Urinary bladder (tissue), 4 donors: ENCODE data around the gene DHX35. TPM values are rescaled to one million over a fixed set of nuclear protein-coding genes. Genes with fewer than 3 reads are reported as not detected.
A peak's percentile ranks its signal among the peaks of the same experiment; 100 is the strongest.

Experiments
- DNase-seq: peaks from one replicate; pipeline ENCODE4 v3.0.0-alpha.2; 2015; ENCODE audit errors: extremely low spot score
- H3K27ac ChIP-seq: one replicate; pipeline ENCODE4 v1.5.1; 2013; ENCODE audit warnings: low read depth, mild to moderate bottlenecking, moderate library complexity
- H3K36me3 ChIP-seq: one replicate; pipeline ENCODE4 v1.6.1; 2013; ENCODE audit warnings: mild to moderate bottlenecking, moderate library complexity; ENCODE audit not compliant: insufficient read depth
- H3K4me1 ChIP-seq: one replicate; pipeline ENCODE4 v1.6.1; 2013; ENCODE audit warnings: mild to moderate bottlenecking, moderate library complexity; ENCODE audit not compliant: insufficient read depth
- H3K4me3 ChIP-seq: one replicate; pipeline ENCODE4 v1.5.1; 2013; ENCODE audit warnings: low read depth, low read length
- WGBS: extraction: QIAGEN DNeasy Blood & Tissue Kit; methylation state at CpG from one replicate; pipeline ENCODE4 v1.1.7; 2013; 5-methylcytosine and 5-hydroxymethylcytosine counted together
- polyA plus RNA-seq: library from polyadenylated mRNA; stranded (reverse); fragments of 200-250 nt; gene quantifications from one replicate; pipeline ENCODE4 v1.2.3, GENCODE V29; 2013
- total RNA-seq: library from RNA; depleted of rRNA; stranded (reverse); fragments of >200 nt; gene quantifications from one replicate; pipeline ENCODE4 v1.2.3, GENCODE V29; 2014
- donor health status: healthy with polysubstance abuse.
- donor health status: healthy.

DHX35 gene
- total and polyA plus RNA-seq, 2 donors = 13.4 to 15.3 TPM

- 1% methylated on average over 69 of the region's 69 CpGs for WGBS
- no peaks in the 10 kb centered on the region for H3K36me3 ChIP-seq
- no peaks in the 10 kb centered on the region for H3K4me1 ChIP-seq
- H3K4me3 ChIP-seq = peak overlapping the region; percentile 42
- no peak overlapping the region for H3K27ac ChIP-seq
- no peak for DNase-seq
These were observed 87.8 kb downstream of the DHX35 start for GRCh38 chr20:39049684-39050554.

- no peak for DNase-seq
- Histone ChIP-seq H3K27ac (no peak overlapping the region), H3K4me1 (no peaks in the 10 kb centered on the region), H3K4me3 (peak overlapping the region; percentile 42), H3K36me3 (no peaks in the 10 kb centered on the region)
- WGBS = 66% methylated on average over 4 of the region's 4 CpGs
These were observed 88.4 kb downstream of the DHX35 start for GRCh38 chr20:39050555-39050902.

DNA sequence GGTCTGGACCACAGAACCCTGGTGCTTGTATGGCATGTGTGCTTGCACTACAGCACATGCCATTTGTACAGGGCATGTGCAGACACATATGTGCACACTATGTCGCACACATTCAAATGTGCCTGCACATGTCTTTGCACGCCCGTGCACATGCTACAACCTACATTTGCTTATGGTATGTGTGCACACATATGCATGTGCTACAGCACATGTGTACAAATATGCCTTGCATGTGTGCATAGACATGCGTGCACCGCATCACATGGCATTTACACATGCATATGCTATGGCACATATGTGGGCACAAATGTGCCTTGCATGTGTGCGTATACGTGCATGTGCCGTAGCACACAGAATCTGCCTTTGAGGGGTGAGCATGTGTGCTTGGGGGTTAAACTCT lies 90.5 kb downstream of the DHX35 start:
- Histone ChIP-seq H3K27ac (no peak overlapping the region), H3K4me3 (no peak overlapping the region), H3K36me3 (no peaks in the 10 kb centered on the region), H3K4me1 (no peaks in the 10 kb centered on the region)
- 93% methylated on average over 8 of the region's 8 CpGs for WGBS
- no peak for DNase-seq

DNA sequence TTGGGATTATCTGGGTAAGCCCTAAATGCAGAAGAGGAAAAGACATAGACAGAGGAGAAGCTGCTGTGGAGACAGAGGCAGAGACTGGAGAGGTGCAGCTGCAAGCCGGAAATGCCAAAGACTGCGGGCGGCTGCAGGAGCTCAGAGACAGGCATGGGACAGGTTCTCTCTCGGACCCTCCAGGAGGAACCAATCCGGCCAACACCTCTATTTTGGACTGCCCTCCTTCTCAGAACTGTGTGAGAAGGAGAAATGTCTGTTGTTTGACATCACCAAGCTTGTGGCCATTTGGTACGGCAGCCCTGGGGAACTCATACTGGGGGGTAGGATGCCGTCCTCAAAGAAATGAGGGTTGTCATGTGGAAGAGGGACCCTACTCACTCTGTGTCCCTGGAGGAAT lies 95.0 kb downstream of the DHX35 start:
- Histone ChIP-seq H3K4me3 (no peak overlapping the region), H3K27ac (no peak overlapping the region), H3K36me3 (no peaks in the 10 kb centered on the region), H3K4me1 (no peaks in the 10 kb centered on the region)
- WGBS = 30% methylated on average over 7 of the region's 7 CpGs
- no peak for DNase-seq

DNA sequence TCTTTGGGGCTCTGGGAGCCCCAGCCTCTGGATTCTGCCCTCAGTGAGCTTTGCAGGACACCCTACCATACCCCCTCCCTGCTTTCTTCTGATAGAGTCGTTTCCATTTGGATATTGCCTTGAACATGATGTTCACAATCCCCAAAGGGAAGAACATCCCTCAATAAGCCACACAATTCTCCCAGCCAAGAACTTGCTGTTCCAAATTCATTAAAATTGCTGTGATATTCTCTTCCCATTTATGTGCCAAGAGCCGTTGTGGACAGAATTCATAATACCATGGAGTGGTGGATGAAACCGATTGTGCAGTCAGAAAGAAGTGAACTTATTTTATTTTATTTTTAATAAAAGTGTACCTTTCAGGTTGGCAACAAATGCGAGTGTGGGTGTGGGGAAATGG lies 95.8 kb downstream of the DHX35 start:
- H3K27ac ChIP-seq = no peak overlapping the region
- no peak overlapping the region for H3K4me3 ChIP-seq
- WGBS = 67% methylated on average over 4 of the region's 4 CpGs
- no peaks in the 10 kb centered on the region for H3K4me1 ChIP-seq
- DNase-seq = no peak
- no peaks in the 10 kb centered on the region for H3K36me3 ChIP-seq

DNA sequence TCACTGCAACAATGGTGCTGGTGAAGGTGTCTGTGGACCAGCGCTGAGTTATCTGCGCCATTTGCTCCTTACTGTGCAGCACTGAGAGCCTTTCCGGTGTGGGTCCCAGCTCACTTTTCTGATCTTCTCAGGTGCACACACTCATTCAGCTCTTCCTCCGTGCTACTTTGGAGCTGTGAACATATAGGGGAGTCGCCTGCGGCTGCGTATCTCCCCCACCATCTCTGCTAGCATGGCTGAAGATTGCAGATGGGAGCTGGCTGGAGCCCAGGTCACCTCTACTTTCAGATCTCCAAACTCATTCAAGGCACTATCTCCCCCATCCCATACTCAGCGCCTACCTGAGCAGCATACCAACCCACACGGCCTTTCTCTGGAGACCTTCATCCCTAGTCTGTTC lies 96.9 kb downstream of the DHX35 start:
- Histone ChIP-seq H3K4me3 (no peak overlapping the region), H3K27ac (no peak overlapping the region), H3K36me3 (no peaks in the 10 kb centered on the region), H3K4me1 (no peaks in the 10 kb centered on the region)
- DNase-seq = no peak
- WGBS = 90% methylated on average over 9 of the region's 9 CpGs

DNA sequence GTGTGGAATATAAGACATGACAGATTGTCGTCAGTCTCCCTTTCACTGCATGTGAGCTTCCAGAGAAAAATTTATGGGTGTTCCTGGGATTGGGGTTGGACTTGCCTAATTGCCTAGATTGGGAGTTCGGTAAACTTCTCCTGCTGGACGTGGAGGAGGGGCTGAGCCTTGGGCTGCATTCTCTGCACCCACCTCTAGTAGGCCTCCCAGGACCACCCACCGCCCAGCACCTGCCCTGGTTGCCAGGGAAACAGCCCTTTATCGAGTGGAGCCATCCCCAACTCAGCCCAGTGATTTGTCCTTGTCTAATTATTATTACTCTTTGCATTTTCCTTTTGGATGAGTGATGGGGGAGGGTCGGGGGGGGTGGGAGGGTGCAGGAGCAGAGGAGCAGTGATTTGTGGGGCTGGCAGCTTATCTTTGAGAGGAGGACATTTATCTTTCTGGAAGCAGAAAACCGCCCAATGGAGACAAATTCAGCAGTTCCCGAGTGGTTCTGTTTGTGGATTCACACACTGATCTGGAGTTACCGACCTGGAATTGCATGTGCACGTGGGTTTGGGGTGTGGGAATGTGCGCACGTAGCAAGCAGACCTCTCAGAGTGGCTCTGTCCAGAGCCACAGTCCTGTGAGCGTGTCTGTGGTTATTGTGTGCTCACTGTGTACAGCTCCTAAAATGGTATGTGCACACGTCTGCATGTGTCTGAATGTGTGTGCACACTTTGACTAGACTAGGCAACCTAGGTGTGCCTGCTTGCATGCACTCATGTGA lies 104.5 kb downstream of the DHX35 start:
- Histone ChIP-seq H3K27ac (no peak overlapping the region), H3K36me3 (no peaks in the 10 kb centered on the region), H3K4me1 (no peaks in the 10 kb centered on the region), H3K4me3 (no peak overlapping the region)
- 40% methylated on average over 14 of the region's 14 CpGs for WGBS
- no peak for DNase-seq

GRCh38 chr20:39067526-39068216 lies 105.5 kb downstream of the DHX35 start:
- H3K27ac ChIP-seq = no peak overlapping the region
- no peak overlapping the region for H3K4me3 ChIP-seq
- H3K36me3 ChIP-seq = no peaks in the 10 kb centered on the region
- WGBS = 88% methylated on average over 5 of the region's 5 CpGs
- DNase-seq = no peak
- H3K4me1 ChIP-seq = no peaks in the 10 kb centered on the region

GRCh38 chr20:39069976-39070375 lies 107.8 kb downstream of the DHX35 start:
- Histone ChIP-seq H3K4me1 (no peaks in the 10 kb centered on the region), H3K4me3 (no peak overlapping the region), H3K27ac (no peak overlapping the region), H3K36me3 (no peaks in the 10 kb centered on the region)
- WGBS = 34% methylated on average over 6 of the region's 6 CpGs
- no peak for DNase-seq

DNA sequence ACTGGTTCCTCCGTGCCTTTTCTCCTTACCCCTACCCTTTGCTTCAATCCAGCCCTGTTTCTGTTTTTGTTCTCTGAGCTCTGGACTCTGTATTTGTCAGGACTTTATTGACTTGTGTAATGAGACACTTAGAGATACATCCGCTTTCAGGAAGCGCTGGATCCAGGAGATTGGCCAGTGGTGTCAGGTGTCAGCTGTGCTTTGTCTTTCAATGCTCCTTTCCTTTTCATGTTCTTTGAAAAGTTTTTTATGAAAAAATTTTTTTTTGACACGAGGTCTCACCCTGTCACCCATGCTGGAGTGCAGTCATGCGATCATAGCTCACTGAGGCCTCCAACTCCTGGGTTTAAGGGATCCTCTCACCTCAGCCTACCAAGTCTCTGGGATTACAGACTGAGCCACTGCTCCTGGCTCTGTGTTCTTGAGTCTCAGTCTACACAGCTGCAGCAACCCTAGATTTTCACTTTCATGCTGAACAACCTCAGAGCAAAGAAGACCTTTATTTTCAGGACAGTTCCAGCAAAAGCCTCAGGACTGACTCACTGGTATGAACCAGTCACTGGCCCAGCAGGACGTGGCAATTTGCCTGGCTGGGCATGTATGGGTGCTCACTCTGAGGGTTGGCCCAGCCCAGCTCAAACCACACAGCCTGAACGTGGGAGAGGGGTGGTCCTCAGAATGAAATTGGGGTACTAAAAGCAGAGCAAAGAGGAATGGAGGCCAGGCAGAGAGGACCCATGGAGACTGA lies 108.5 kb downstream of the DHX35 start:
- no peaks in the 10 kb centered on the region for H3K36me3 ChIP-seq
- DNase-seq = no peak
- 47% methylated on average over 7 of the region's 7 CpGs for WGBS

GRCh38 chr20:39072132-39072531 lies 110.0 kb downstream of the DHX35 start:
- no peak overlapping the region for H3K27ac ChIP-seq
- DNase-seq = no peak
- 89% methylated on average over 11 of the region's 11 CpGs for WGBS
- no peaks in the 10 kb centered on the region for H3K36me3 ChIP-seq
- H3K4me1 ChIP-seq = no peaks in the 10 kb centered on the region
- H3K4me3 ChIP-seq = no peak overlapping the region

More for the DNA sequence above, 108.5 kb downstream of the DHX35 start:
- Histone ChIP-seq H3K4me3 (no peak overlapping the region), H3K27ac (no peak overlapping the region), H3K4me1 (no peaks in the 10 kb centered on the region)

GRCh38 chr20:39072653-39073052 lies 110.5 kb downstream of the DHX35 start:
- H3K4me3 ChIP-seq = no peak overlapping the region
- no peak overlapping the region for H3K27ac ChIP-seq
- H3K36me3 ChIP-seq = no peaks in the 10 kb centered on the region
- WGBS = 93% methylated on average over 2 of the region's 2 CpGs
- DNase-seq = no peak
- H3K4me1 ChIP-seq = no peaks in the 10 kb centered on the region

- Histone ChIP-seq H3K4me1 (no peaks in the 10 kb centered on the region), H3K4me3 (no peak overlapping the region), H3K27ac (no peak overlapping the region), H3K36me3 (no peaks in the 10 kb centered on the region)
- no peak for DNase-seq
- WGBS = 89% methylated on average over 2 of the region's 2 CpGs
These were observed 113.6 kb downstream of the DHX35 start for GRCh38 chr20:39075731-39076130.
